B cell (primary cell): Measurements from ENCODE around the gene GOLT1B. TPM values are rescaled to one million over a fixed set of nuclear protein-coding genes. Genes with fewer than 3 reads are reported as not detected.

Experiments used
- ATAC-seq: fragments of 200-7000 bp; cut with Tn5 transposase; one replicate; pipeline ENCODE4 v1.10.0; 2021; ENCODE audit warnings: low read depth, mild to moderate bottlenecking, moderate number of reproducible peaks, moderate library complexity
- CTCF ChIA-PET: fragments of 350-600 bp; sonication (Branson Sonifier 250); formaldehyde crosslinking; loops from one replicate; lab custom pipeline; 2021; ENCODE audit warnings: antibody characterized with exemption, inconsistent platforms; lab: Charles Lee
- POLR2A ChIA-PET: fragments of 350-600 bp; sonication (Branson Sonifier 250); formaldehyde crosslinking; loops from one replicate; lab custom pipeline; 2021; ENCODE audit warnings: antibody characterized with exemption; lab: Charles Lee
- DNase-seq: peaks from one replicate; pipeline ENCODE4 v3.0.0; 2013
- H2AFZ ChIP-seq: 2 replicates; pipeline ENCODE4 v1.6.1; 2012; ENCODE audit warnings: mild to moderate bottlenecking, low read depth, low read length; ENCODE audit not compliant: insufficient read depth, poor library complexity, severe bottlenecking
- H3K27ac ChIP-seq, 2 donors: 1 replicate in 1 of 2; 2 replicates in 1 of 2; pipeline ENCODE4 v1.5.1; 2012 to 2013; ENCODE audit warnings: low read length in 2 of 2, mild to moderate bottlenecking in 2 of 2, moderate library complexity in 1 of 2
- H3K27me3 ChIP-seq, 4 experiments: fragments of 200-600 bp in 1 of 4; sonication (generic) in 1 of 4; replicated peaks in 1 of 4; 1 replicate in 2 of 4; 2 replicates in 2 of 4; pipeline versions ENCODE4 v1.6.1 to v1.7.0; 2013 to 2016; ENCODE audit warnings: low read length in 3 of 4, mild to moderate bottlenecking in 2 of 4, mixed read lengths in 1 of 4, moderate library complexity in 1 of 4; ENCODE audit not compliant: insufficient read depth in 4 of 4, control insufficient read depth in 3 of 4; ENCODE audit errors: control extremely low read depth in 1 of 4
- H3K36me3 ChIP-seq, 2 experiments: replicated peaks in 1 of 2; 1 replicate in 1 of 2; 2 replicates in 1 of 2; pipeline versions ENCODE4 v1.6.1 to v1.7.1; 2013; ENCODE audit warnings: low read length in 1 of 2; ENCODE audit not compliant: insufficient read depth in 2 of 2, control insufficient read depth in 1 of 2; ENCODE audit errors: control extremely low read depth in 1 of 2, extremely low read depth in 1 of 2
- H3K4me1 ChIP-seq, 2 donors: fragments of 200-600 bp in 1 of 2; sonication (generic) in 1 of 2; 1 replicate in 1 of 2; 2 replicates in 1 of 2; pipeline versions ENCODE4 v1.5.1 to v1.6.1; 2013 to 2017; ENCODE audit warnings: low read length in 2 of 2; ENCODE audit not compliant: control insufficient read depth in 2 of 2, insufficient read depth in 2 of 2
- H3K4me2 ChIP-seq: replicated peaks from 2 replicates; pipeline ENCODE3; 2012; ENCODE audit warnings: mild to moderate bottlenecking, low read depth, low read length; ENCODE audit not compliant: poor library complexity, severe bottlenecking
- H3K4me3 ChIP-seq, 5 experiments: fragments of 200-600 bp in 1 of 5; sonication (generic) in 1 of 5; 1 replicate in 3 of 5; 2 replicates in 2 of 5; pipeline versions ENCODE4 v1.5.1 to v1.7.0; 2011 to 2016; ENCODE audit warnings: low read length in 4 of 5, mild to moderate bottlenecking in 4 of 5, low read depth in 2 of 5, control low read depth in 1 of 5, moderate library complexity in 1 of 5; ENCODE audit not compliant: insufficient read depth in 1 of 5; ENCODE audit errors: control extremely low read depth in 1 of 5, extremely low read depth in 1 of 5
- H3K79me2 ChIP-seq: fragments of 200-600 bp; sonication (generic); one replicate; pipeline ENCODE4 v1.6.0; 2016; ENCODE audit warnings: low read length; ENCODE audit not compliant: control insufficient read depth, insufficient read depth
- H3K9ac ChIP-seq: fragments of 200-600 bp; sonication (generic); 2 replicates; pipeline ENCODE4 v1.6.1; 2017; ENCODE audit warnings: mild to moderate bottlenecking, low read length, moderate library complexity
- H3K9me3 ChIP-seq, 3 donors: one replicate each; pipeline versions ENCODE4 v1.6.1 to v1.7.1; 2013; ENCODE audit warnings: low read length in 2 of 3; ENCODE audit not compliant: control insufficient read depth in 2 of 3, insufficient read depth in 1 of 3; ENCODE audit errors: control extremely low read depth in 1 of 3
- H4K20me1 ChIP-seq: 2 replicates; pipeline ENCODE4 v1.6.0; 2012; ENCODE audit warnings: mild to moderate bottlenecking, low read length; ENCODE audit not compliant: insufficient read depth, control insufficient read depth, poor library complexity, severe bottlenecking
- H3K27ac Mint-ChIP-seq: one replicate; pipeline ENCODE4 v1.8.0; 2021; ENCODE audit warnings: mixed read lengths
- H3K27me3 Mint-ChIP-seq: one replicate; pipeline ENCODE4 v1.8.0; 2021; ENCODE audit warnings: mixed read lengths
- H3K4me1 Mint-ChIP-seq: one replicate; pipeline ENCODE4 v1.8.0; 2021; ENCODE audit warnings: mixed read lengths
- H3K4me3 Mint-ChIP-seq: one replicate; pipeline ENCODE4 v1.8.0; 2021; ENCODE audit warnings: mixed read lengths
- H3K9me3 Mint-ChIP-seq: one replicate; pipeline ENCODE4 v1.8.0; 2022; ENCODE audit warnings: mixed read lengths; ENCODE audit not compliant: insufficient read depth
- EZH2 ChIP-seq: IDR thresholded peaks from 2 replicates; pipeline ENCODE4 v1.6.1; 2012; ENCODE audit warnings: borderline replicate concordance, low read depth, mild to moderate bottlenecking, moderate library complexity, low read length; ENCODE audit not compliant: insufficient read depth, poor library complexity, severe bottlenecking
- WGBS: methylation state at CpG from one replicate; pipeline ENCODE4 v1.1.5; 2013; ENCODE audit warnings: missing lambda C conversion rate; ENCODE audit not compliant: insufficient coverage; 5-methylcytosine and 5-hydroxymethylcytosine counted together
- intact Hi-C: fragments of 100-400 bp; cut with micrococcal nuclease; formaldehyde crosslinking; loops from one replicate; pipeline ENCODE4 v1.10.0; 2022
- polyA plus RNA-seq: library from polyadenylated mRNA; depleted of rRNA; stranded (reverse); fragments of >200 nt; gene quantifications from 2 replicates; pipeline ENCODE4 v1.2.3, GENCODE V29; 2012
- total RNA-seq, 2 donors: library from RNA; stranded (reverse); fragments of 120-200 nt in 1 of 2; gene quantifications; 1 replicate in 1 of 2; 2 replicates in 1 of 2; pipeline versions ENCODE4 v1.2.3 to v1.2.4, GENCODE V29; 2013 to 2022
- TF ChIP-seq, protein P1 (sequence below): fragments of 200-600 bp; IDR thresholded peaks from one replicate; pipeline ENCODE4 v1.8.0; 2022; ENCODE audit warnings: antibody characterized with exemption, mild to moderate bottlenecking

Gene GOLT1B
- total and polyA plus RNA-seq, 2 donors (not counting 1 experiment from before 2014, with no cell fraction given): 8.2 to 25.1 TPM

- no peak overlapping the region for H3K9ac ChIP-seq
- H3K4me1 ChIP-seq: no peaks in the 10 kb centered on the region
- Mint-ChIP-seq H3K4me3 (no peak overlapping the region), H3K4me1 (no peaks in the 10 kb centered on the region), H3K9me3 (no peaks in the 10 kb centered on the region), H3K27me3 (peaks cover 18% of the 10 kb centered on the region), H3K27ac (no peak overlapping the region)
- H3K36me3 ChIP-seq: no peaks in the 10 kb centered on the region
- ChIA-PET CTCF (no interaction called here), POLR2A (no interaction called here)
- no peak overlapping the region for H3K27ac ChIP-seq
- intact Hi-C loops: no loop called here
- no peak overlapping the region for H3K4me3 ChIP-seq
- no peaks in the 10 kb centered on the region for H4K20me1 ChIP-seq
- no peak for ATAC-seq
- H3K27me3 ChIP-seq: peaks cover 0 to 4% (median 0%) of the 10 kb centered on the region in 4 experiments
- DNase-seq: no peak
- H2AFZ ChIP-seq: no peak overlapping the region
- TF ChIP-seq, protein P1, sequence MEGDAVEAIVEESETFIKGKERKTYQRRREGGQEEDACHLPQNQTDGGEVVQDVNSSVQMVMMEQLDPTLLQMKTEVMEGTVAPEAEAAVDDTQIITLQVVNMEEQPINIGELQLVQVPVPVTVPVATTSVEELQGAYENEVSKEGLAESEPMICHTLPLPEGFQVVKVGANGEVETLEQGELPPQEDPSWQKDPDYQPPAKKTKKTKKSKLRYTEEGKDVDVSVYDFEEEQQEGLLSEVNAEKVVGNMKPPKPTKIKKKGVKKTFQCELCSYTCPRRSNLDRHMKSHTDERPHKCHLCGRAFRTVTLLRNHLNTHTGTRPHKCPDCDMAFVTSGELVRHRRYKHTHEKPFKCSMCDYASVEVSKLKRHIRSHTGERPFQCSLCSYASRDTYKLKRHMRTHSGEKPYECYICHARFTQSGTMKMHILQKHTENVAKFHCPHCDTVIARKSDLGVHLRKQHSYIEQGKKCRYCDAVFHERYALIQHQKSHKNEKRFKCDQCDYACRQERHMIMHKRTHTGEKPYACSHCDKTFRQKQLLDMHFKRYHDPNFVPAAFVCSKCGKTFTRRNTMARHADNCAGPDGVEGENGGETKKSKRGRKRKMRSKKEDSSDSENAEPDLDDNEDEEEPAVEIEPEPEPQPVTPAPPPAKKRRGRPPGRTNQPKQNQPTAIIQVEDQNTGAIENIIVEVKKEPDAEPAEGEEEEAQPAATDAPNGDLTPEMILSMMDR: no peak
- TF ChIP-seq EZH2: no peak
- no peak overlapping the region for H3K4me2 ChIP-seq
- H3K9me3 ChIP-seq: no peaks in the 10 kb centered on the region
- no peaks in the 10 kb centered on the region for H3K79me2 ChIP-seq
Measured at GRCh38 chr12:21539797-21540196, 38.2 kb downstream of the GOLT1B start.

DNA sequence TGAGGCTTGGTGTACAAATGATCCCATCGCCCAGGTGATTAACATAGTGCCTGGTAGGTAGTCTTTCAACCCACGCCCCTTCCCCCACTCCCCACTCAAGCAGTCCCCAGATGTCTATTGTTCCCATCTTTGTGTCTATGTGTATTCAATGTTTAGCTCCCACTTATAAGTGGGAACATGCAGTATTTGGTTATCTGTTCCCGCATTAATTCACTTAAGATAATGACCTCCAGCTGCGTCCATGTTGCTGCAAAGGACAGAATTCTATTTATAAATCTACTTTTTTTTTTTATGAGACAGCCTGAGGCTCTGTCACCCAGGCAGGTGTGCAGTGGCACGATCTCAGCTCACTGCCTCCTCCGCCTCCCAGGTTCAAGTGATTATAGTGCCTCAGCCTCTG is 40.2 kb downstream of the GOLT1B start:
- H3K27ac ChIP-seq: no peak overlapping the region
- Mint-ChIP-seq H3K27me3 (peaks cover 21% of the 10 kb centered on the region), H3K27ac (no peak overlapping the region), H3K4me3 (no peak overlapping the region), H3K4me1 (no peaks in the 10 kb centered on the region), H3K9me3 (no peaks in the 10 kb centered on the region)
- H3K79me2 ChIP-seq: no peaks in the 10 kb centered on the region
- POLR2A ChIA-PET: no interaction called here
- no peak overlapping the region for H3K4me3 ChIP-seq
- ATAC-seq (no peak), DNase-seq (no peak)
- CTCF ChIA-PET: interaction anchor here (0.7 kb wide), 1 partner anchor 101 kb away, joined by 3 read pairs; no protein-coding TSS in a partner anchor
- no peaks in the 10 kb centered on the region for H4K20me1 ChIP-seq
- H2AFZ ChIP-seq: no peak overlapping the region
- TF ChIP-seq, protein P1: no peak
- TF ChIP-seq EZH2: no peak
- intact Hi-C loops: no loop called here
- H3K27me3 ChIP-seq: peaks cover 0 to 4% (median 0%) of the 10 kb centered on the region in 4 experiments
- no peak overlapping the region for H3K9ac ChIP-seq
- no peak overlapping the region for H3K4me2 ChIP-seq
- H3K4me1 ChIP-seq: no peaks in the 10 kb centered on the region
- H3K9me3 ChIP-seq: no peaks in the 10 kb centered on the region
- no CpG with 5 or more reads among the region's 6 CpGs for WGBS
- H3K36me3 ChIP-seq: no peaks in the 10 kb centered on the region
